HepG2 (cell line): ENCODE data around the gene RABGGTA. TPM values are rescaled to one million over a fixed set of nuclear protein-coding genes. Genes with fewer than 3 reads are reported as not detected.

Experiments used
- ATM ChIP-seq: fragments of 450-650 bp; IDR thresholded peaks from 2 replicates; pipeline ENCODE4 v1.7.1; 2017; ENCODE audit warnings: mild to moderate bottlenecking, borderline replicate concordance
- CREM ChIP-seq, 2 experiments: sonication (generic) in 1 of 2; formaldehyde crosslinking in 1 of 2; IDR thresholded peaks; 2 replicates each; pipeline versions ENCODE4 v1.4.0 to v1.6.1; 2016 to 2020; ENCODE audit warnings: antibody characterized with exemption in 1 of 2, mild to moderate bottlenecking in 1 of 2, missing genetic modification reagents in 1 of 2
- EEA1 ChIP-seq: sonication (generic); formaldehyde crosslinking; IDR thresholded peaks from 2 replicates; pipeline ENCODE4 v1.5.1; 2020; ENCODE audit warnings: mild to moderate bottlenecking, missing genetic modification reagents, borderline replicate concordance
- KAT8 ChIP-seq: IDR thresholded peaks from 2 replicates; pipeline ENCODE4 v1.6.1; 2016; ENCODE audit warnings: missing genetic modification reagents, missing compliant biosample characterization
- KDM1A ChIP-seq: IDR thresholded peaks from 2 replicates; pipeline ENCODE4 v1.6.1; 2016; ENCODE audit warnings: missing compliant biosample characterization
- NFIC ChIP-seq: IDR thresholded peaks from 2 replicates; pipeline ENCODE4 v1.6.1; 2012; ENCODE audit warnings: mild to moderate bottlenecking, low read length, inconsistent platforms
- NFYB ChIP-seq: sonication (generic); formaldehyde crosslinking; IDR thresholded peaks from 2 replicates; pipeline ENCODE4 v1.4.0; 2020; ENCODE audit warnings: missing genetic modification reagents
- NR2F6 ChIP-seq, 2 experiments: IDR thresholded peaks; 2 replicates each; pipeline ENCODE4 v1.6.1; 2016; ENCODE audit warnings: antibody characterized with exemption in 1 of 2, mild to moderate bottlenecking in 1 of 2
- PAF1 ChIP-seq: IDR thresholded peaks from 2 replicates; pipeline ENCODE4 v1.6.1; 2016; ENCODE audit warnings: missing genetic modification reagents, missing compliant biosample characterization
- POGZ ChIP-seq: sonication (generic); formaldehyde crosslinking; IDR thresholded peaks from 2 replicates; pipeline ENCODE4 v1.4.0; 2020; ENCODE audit warnings: mild to moderate bottlenecking, missing genetic modification reagents
- RCOR2 ChIP-seq: IDR thresholded peaks from 2 replicates; pipeline ENCODE4 v1.6.1; 2016; ENCODE audit warnings: missing biosample characterization, missing genetic modification reagents
- SALL1 ChIP-seq: sonication (generic); formaldehyde crosslinking; IDR thresholded peaks from 2 replicates; pipeline ENCODE4 v1.8.0; 2022; ENCODE audit warnings: mild to moderate bottlenecking, missing genetic modification reagents
- SRSF9 ChIP-seq: fragments of 200-400 bp; formaldehyde crosslinking; IDR thresholded peaks from 2 replicates; pipeline ENCODE4 v1.6.1; 2018; ENCODE audit warnings: borderline replicate concordance, mild to moderate bottlenecking, low read depth, low read length; ENCODE audit not compliant: insufficient read depth, poor library complexity, severe bottlenecking
- SRY ChIP-seq: sonication (generic); formaldehyde crosslinking; IDR thresholded peaks from 2 replicates; pipeline ENCODE4 v1.8.0; 2022; ENCODE audit warnings: mild to moderate bottlenecking, missing genetic modification reagents
- SSRP1 ChIP-seq: IDR thresholded peaks from 2 replicates; pipeline ENCODE4 v1.6.1; 2016; ENCODE audit warnings: control low read depth
- TOPORS ChIP-seq: sonication (generic); formaldehyde crosslinking; IDR thresholded peaks from 2 replicates; pipeline ENCODE4 v1.8.0; 2023; ENCODE audit warnings: mild to moderate bottlenecking, missing genetic modification reagents
- ZBTB8A ChIP-seq: sonication (generic); formaldehyde crosslinking; IDR thresholded peaks from 2 replicates; pipeline ENCODE4 v1.4.0; 2020; ENCODE audit warnings: mild to moderate bottlenecking, low read depth, missing genetic modification reagents, borderline replicate concordance
- ZFYVE20 ChIP-seq: sonication (generic); formaldehyde crosslinking; IDR thresholded peaks from 2 replicates; pipeline ENCODE4 v1.8.0; 2023; ENCODE audit warnings: low read depth, mild to moderate bottlenecking, moderate library complexity, missing genetic modification reagents, borderline replicate concordance
- ZNF230 ChIP-seq: sonication (generic); formaldehyde crosslinking; IDR thresholded peaks from 2 replicates; pipeline ENCODE4 v1.4.0; 2020; ENCODE audit warnings: mild to moderate bottlenecking, missing genetic modification reagents
- ZNF510 ChIP-seq: sonication (generic); formaldehyde crosslinking; IDR thresholded peaks from 2 replicates; pipeline ENCODE4 v1.4.0; 2020; ENCODE audit warnings: low read depth, mild to moderate bottlenecking, missing genetic modification reagents
- ZNF556 ChIP-seq: sonication (generic); formaldehyde crosslinking; IDR thresholded peaks from 2 replicates; pipeline ENCODE4 v1.4.0; 2020; ENCODE audit warnings: mild to moderate bottlenecking, missing genetic modification reagents, borderline replicate concordance
- ZNF792 ChIP-seq: IDR thresholded peaks from 2 replicates; pipeline ENCODE4 v1.6.1; 2016
- polyA plus RNA-seq, 8 experiments: library from polyadenylated mRNA; depleted of rRNA in 3 of 8; stranded (reverse) in 7 of 8; unstranded in 1 of 8; fragments of >200 nt; fragmentation: Illumina TruSeq in 4 of 8; extraction: Trizol in 4 of 8; gene quantifications; 2 replicates each; pipeline versions ENCODE4 v1.2.1 to v1.2.3, GENCODE V29; 2011 to 2016; ENCODE audit warnings: low read depth in 4 of 8, missing spikeins in 1 of 8, mixed read lengths in 1 of 8; ENCODE audit not compliant: insufficient read depth in 1 of 8
- total RNA-seq, 5 experiments: library from RNA; depleted of rRNA; stranded (reverse); fragments of >200 nt; fragmentation: Illumina TruSeq; extraction: Trizol; gene quantifications; 2 replicates each; pipeline ENCODE4 v1.2.3, GENCODE V29; 2016; ENCODE audit warnings: low read depth in 1 of 5
- TF ChIP-seq, protein P1 (sequence below): sonication (generic); formaldehyde crosslinking; IDR thresholded peaks from 2 replicates; pipeline ENCODE4 v1.5.0; 2020; ENCODE audit warnings: missing genetic modification reagents, mild to moderate bottlenecking, borderline replicate concordance
- TF ChIP-seq, protein P2 (sequence below): sonication (generic); formaldehyde crosslinking; IDR thresholded peaks from 2 replicates; pipeline ENCODE4 v1.8.1; 2023; ENCODE audit warnings: mild to moderate bottlenecking, missing genetic modification reagents, borderline replicate concordance
- TF ChIP-seq, protein P3 (sequence below): sonication (generic); formaldehyde crosslinking; IDR thresholded peaks from 2 replicates; pipeline ENCODE4 v1.8.0; 2022; ENCODE audit warnings: mild to moderate bottlenecking, missing genetic modification reagents, borderline replicate concordance
- TF ChIP-seq, protein P4 (sequence below): sonication (generic); formaldehyde crosslinking; IDR thresholded peaks from 2 replicates; pipeline ENCODE4 v1.9.0; 2021; ENCODE audit warnings: missing genetic modification reagents, borderline replicate concordance

The RABGGTA gene
- total and polyA plus RNA-seq, 2 of the 13 experiments (the other 11 are each of a cell fraction or from before 2014, with no cell fraction given), result 57.9 to 90.8 TPM

DNA sequence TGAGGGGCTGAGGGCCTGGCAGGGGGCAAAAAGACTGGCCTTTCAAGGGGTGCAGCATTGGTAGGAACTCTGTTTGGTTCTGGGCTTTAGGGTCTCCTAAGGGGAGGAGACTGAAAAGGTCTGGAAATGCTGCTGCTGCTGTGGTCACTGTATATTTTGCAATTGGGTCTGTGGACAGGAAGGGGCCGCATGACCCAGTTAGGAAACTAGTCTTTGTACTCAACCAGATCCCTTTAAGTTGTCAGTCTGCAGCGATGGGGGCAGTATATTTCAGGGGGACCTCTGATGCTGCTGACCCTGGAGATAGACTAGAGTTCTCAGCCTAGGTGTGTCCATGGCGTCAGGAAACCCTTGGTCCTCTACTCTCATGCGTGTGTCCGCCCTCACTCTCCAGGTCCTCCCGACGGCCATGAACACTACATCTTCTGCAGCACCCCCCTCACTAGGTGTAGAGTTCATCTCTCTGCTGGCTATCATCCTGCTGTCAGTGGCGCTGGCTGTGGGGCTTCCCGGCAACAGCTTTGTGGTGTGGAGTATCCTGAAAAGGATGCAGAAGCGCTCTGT, 43.9 kb upstream of the RABGGTA start (continued):
- TF ChIP-seq ZNF556 (CRISPR knock-in tag) (no peak; the same call in 1 of the 2 replicates), ZNF510 (0 out of 2 replicates have a peak, but pooled peaks have one; percentile 48), RCOR2 (no peak), SRSF9 (no peak), KDM1A (CRISPR knock-in tag) (no peak), EEA1 (no peak; the same call in 1 of the 2 replicates), ATM (no peak), SALL1 (no peak), NFIC (no peak), SRY (CRISPR knock-in tag) (no peak; the same call in 1 of the 2 replicates), ZNF792 (CRISPR knock-in tag) (no peak), POGZ (CRISPR knock-in tag) (no peak), ZBTB8A (CRISPR knock-in tag) (no peak), NFYB (CRISPR knock-in tag) (no peak), CREM (IDR thresholded peaks at IDR 0.05) (no peak; the same call in 1 of the 2 replicates), CREM (CRISPR knock-in tag; IDR thresholded peaks at IDR 0.05) (no peak), PAF1 (CRISPR knock-in tag) (no peak; the same call in 1 of the 2 replicates), ZFYVE20 (CRISPR knock-in tag) (no peak), NR2F6 (IDR thresholded peaks at IDR 0.05) (no peak), NR2F6 (CRISPR knock-in tag; IDR thresholded peaks at IDR 0.05) (0 out of 2 replicates have a peak, but pooled peaks have one; percentile 19), SSRP1 (CRISPR knock-in tag) (no peak; the same call in 1 of the 2 replicates), ZNF230 (CRISPR knock-in tag) (no peak), KAT8 (CRISPR knock-in tag) (no peak), TOPORS (CRISPR knock-in tag) (no peak)
- TF ChIP-seq, protein P1, sequence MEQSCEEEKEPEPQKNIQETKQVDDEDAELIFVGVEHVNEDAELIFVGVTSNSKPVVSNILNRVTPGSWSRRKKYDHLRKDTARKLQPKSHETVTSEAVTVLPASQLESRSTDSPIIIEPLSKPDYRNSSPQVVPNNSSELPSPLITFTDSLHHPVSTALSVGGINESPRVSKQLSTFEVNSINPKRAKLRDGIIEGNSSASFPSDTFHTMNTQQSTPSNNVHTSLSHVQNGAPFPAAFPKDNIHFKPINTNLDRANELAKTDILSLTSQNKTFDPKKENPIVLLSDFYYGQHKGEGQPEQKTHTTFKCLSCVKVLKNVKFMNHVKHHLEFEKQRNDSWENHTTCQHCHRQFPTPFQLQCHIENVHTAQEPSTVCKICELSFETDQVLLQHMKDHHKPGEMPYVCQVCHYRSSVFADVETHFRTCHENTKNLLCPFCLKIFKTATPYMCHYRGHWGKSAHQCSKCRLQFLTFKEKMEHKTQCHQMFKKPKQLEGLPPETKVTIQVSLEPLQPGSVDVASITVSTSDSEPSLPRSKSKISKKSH (CRISPR knock-in tag), result no peak
- TF ChIP-seq, protein P2, sequence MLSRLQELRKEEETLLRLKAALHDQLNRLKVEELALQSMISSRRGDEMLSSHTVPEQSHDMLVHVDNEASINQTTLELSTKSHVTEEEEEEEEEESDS (CRISPR knock-in tag), result no peak
- TF ChIP-seq, protein P3, sequence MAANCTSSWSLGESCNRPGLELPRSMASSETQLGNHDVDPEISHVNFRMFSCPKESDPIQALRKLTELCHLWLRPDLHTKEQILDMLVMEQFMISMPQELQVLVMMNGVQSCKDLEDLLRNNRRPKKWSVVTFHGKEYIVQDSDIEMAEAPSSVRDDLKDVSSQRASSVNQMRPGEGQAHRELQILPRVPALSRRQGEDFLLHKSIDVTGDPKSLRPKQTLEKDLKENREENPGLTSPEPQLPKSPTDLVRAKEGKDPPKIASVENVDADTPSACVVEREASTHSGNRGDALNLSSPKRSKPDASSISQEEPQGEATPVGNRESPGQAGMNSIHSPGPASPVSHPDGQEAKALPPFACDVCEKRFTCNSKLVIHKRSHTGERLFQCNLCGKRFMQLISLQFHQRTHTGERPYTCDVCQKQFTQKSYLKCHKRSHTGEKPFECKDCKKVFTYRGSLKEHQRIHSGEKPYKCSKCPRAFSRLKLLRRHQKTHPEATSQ, result no peak
- TF ChIP-seq, protein P4, sequence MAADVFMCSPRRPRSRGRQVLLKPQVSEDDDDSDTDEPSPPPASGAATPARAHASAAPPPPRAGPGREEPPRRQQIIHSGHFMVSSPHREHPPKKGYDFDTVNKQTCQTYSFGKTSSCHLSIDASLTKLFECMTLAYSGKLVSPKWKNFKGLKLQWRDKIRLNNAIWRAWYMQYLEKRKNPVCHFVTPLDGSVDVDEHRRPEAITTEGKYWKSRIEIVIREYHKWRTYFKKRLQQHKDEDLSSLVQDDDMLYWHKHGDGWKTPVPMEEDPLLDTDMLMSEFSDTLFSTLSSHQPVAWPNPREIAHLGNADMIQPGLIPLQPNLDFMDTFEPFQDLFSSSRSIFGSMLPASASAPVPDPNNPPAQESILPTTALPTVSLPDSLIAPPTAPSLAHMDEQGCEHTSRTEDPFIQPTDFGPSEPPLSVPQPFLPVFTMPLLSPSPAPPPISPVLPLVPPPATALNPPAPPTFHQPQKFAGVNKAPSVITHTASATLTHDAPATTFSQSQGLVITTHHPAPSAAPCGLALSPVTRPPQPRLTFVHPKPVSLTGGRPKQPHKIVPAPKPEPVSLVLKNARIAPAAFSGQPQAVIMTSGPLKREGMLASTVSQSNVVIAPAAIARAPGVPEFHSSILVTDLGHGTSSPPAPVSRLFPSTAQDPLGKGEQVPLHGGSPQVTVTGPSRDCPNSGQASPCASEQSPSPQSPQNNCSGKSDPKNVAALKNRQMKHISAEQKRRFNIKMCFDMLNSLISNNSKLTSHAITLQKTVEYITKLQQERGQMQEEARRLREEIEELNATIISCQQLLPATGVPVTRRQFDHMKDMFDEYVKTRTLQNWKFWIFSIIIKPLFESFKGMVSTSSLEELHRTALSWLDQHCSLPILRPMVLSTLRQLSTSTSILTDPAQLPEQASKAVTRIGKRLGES (CRISPR knock-in tag), result no peak
